A673 (cell line): Measurements from ENCODE around the gene KIF2A. TPM values are rescaled to one million over a fixed set of nuclear protein-coding genes. Genes with fewer than 3 reads are reported as not detected.

Source experiments
- BruUV-seq: library from RNA; stranded (reverse); fragments of 400-500 nt; replicated peaks from 2 replicates; lab custom pipeline; 2021; lab: Mats Ljungman, UMichigan
- CTCF ChIA-PET: fragments of 300-600 bp; sonication (Branson Sonifier 250); formaldehyde crosslinking; loops from one replicate; lab custom pipeline; 2022; ENCODE audit warnings: antibody characterized with exemption; lab: Charles Lee
- POLR2A ChIA-PET: fragments of 300-600 bp; sonication (Branson Sonifier 250); formaldehyde crosslinking; loops from one replicate; lab custom pipeline; 2022; ENCODE audit warnings: antibody characterized with exemption; ENCODE audit not compliant: low non-redundant PET; lab: Charles Lee
- DNase-seq: peaks from one replicate; pipeline ENCODE4 v3.0.0-alpha.2; 2015; ENCODE audit warnings: low spot score
- H3K27ac ChIP-seq: fragments of 200-600 bp; sonication (generic); 2 replicates; pipeline ENCODE4 v1.5.1; 2016; ENCODE audit warnings: mixed run types, low read depth, mild to moderate bottlenecking, mixed read lengths, antibody characterized with exemption, low read length; ENCODE audit not compliant: poor library complexity, severe bottlenecking
- H3K27me3 ChIP-seq: fragments of 200-600 bp; sonication (generic); replicated peaks from 2 replicates; pipeline ENCODE4 v1.6.1; 2017; ENCODE audit warnings: mixed run types, low read depth, mild to moderate bottlenecking, mixed read lengths, antibody characterized with exemption, low read length; ENCODE audit not compliant: insufficient read depth, poor library complexity
- H3K36me3 ChIP-seq: fragments of 200-600 bp; sonication (generic); 2 replicates; pipeline ENCODE4 v1.6.1; 2016; ENCODE audit warnings: mixed run types, mild to moderate bottlenecking, mixed read lengths, antibody characterized with exemption, low read length; ENCODE audit not compliant: insufficient read depth, poor library complexity, severe bottlenecking
- H3K4me1 ChIP-seq: fragments of 200-600 bp; sonication (generic); 2 replicates; pipeline ENCODE4 v1.6.1; 2017; ENCODE audit warnings: mixed run types, mild to moderate bottlenecking, mixed read lengths, antibody characterized with exemption, low read length; ENCODE audit not compliant: insufficient read depth, poor library complexity, severe bottlenecking
- H3K4me3 ChIP-seq: fragments of 200-600 bp; sonication (generic); 2 replicates; pipeline ENCODE4 v1.5.1; 2016; ENCODE audit warnings: low read depth, mixed run types, mild to moderate bottlenecking, mixed read lengths, low read length; ENCODE audit not compliant: poor library complexity, severe bottlenecking
- H3K9me3 ChIP-seq: fragments of 200-600 bp; sonication (generic); 2 replicates; pipeline ENCODE4 v1.6.1; 2016; ENCODE audit warnings: mixed run types, low read depth, mild to moderate bottlenecking, mixed read lengths, antibody characterized with exemption, low read length; ENCODE audit not compliant: poor library complexity, severe bottlenecking
- CTCF ChIP-seq: fragments of 300-800, 200-600 bp; sonication (generic); conservative IDR thresholded peaks from 2 replicates; pipeline ENCODE4 v1.5.1; 2017; ENCODE audit warnings: low read depth, mild to moderate bottlenecking, antibody characterized with exemption, low read length, moderate library complexity, mixed read lengths
- EZH2 ChIP-seq: fragments of 200-600 bp; sonication (generic); IDR thresholded peaks from 2 replicates; pipeline ENCODE4 v1.6.1; 2017; ENCODE audit warnings: borderline replicate concordance, low read depth, mild to moderate bottlenecking, mixed read lengths, antibody characterized with exemption, low read length; ENCODE audit not compliant: poor library complexity, severe bottlenecking
- intact Hi-C: fragments of 100-400 bp; cut with micrococcal nuclease; formaldehyde crosslinking; loops from one replicate; pipeline ENCODE4 v1.10.0; 2022; ENCODE audit not compliant: unreplicated experiment
- total RNA-seq: library from RNA; stranded (reverse); gene quantifications from 2 replicates; pipeline ENCODE4 v1.2.3, GENCODE V29; 2021

The KIF2A gene
- total RNA-seq, 1 experiment from 2014 or later = 92.4 TPM

GRCh38 chr5:62418462-62419076 lies 112.6 kb downstream of the KIF2A start:
- H3K36me3 ChIP-seq = no peaks in the 10 kb centered on the region
- no peaks in the 10 kb centered on the region for H3K27me3 ChIP-seq
- BruUV-seq = no TSS peak
- intact Hi-C loops = no loop called here
- H3K4me3 ChIP-seq = no peak overlapping the region
- no peak overlapping the region for H3K27ac ChIP-seq
- DNase-seq = no peak
- H3K9me3 ChIP-seq = no peaks in the 10 kb centered on the region
- TF ChIP-seq EZH2 = no peak
- TF ChIP-seq CTCF = no peak
- H3K4me1 ChIP-seq = peaks cover 9% of the 10 kb centered on the region
- POLR2A ChIA-PET = no interaction called here
- CTCF ChIA-PET = no interaction called here

- TF ChIP-seq CTCF (no peak), EZH2 (no peak)
- Histone ChIP-seq H3K36me3 (no peaks in the 10 kb centered on the region), H3K27ac (no peak overlapping the region), H3K4me1 (no peaks in the 10 kb centered on the region), H3K9me3 (no peaks in the 10 kb centered on the region), H3K4me3 (no peak overlapping the region), H3K27me3 (no peaks in the 10 kb centered on the region)
- no peak for DNase-seq
- intact Hi-C loops = no loop called here
- ChIA-PET POLR2A (no interaction called here), CTCF (no interaction called here)
- BruUV-seq = no TSS peak
Observed at GRCh38 chr5:62419609-62420008, 113.6 kb downstream of the KIF2A start.

GRCh38 chr5:62421414-62421813 lies 115.4 kb downstream of the KIF2A start:
- no TSS peak for BruUV-seq
- DNase-seq = no peak
- POLR2A ChIA-PET = no interaction called here
- Histone ChIP-seq H3K27ac (no peak overlapping the region), H3K9me3 (no peaks in the 10 kb centered on the region), H3K4me3 (no peak overlapping the region), H3K36me3 (no peaks in the 10 kb centered on the region), H3K27me3 (no peaks in the 10 kb centered on the region), H3K4me1 (no peaks in the 10 kb centered on the region)
- TF ChIP-seq EZH2 = no peak
- TF ChIP-seq CTCF = no peak
- intact Hi-C loops = no loop called here
- CTCF ChIA-PET = no interaction called here
